Lower lobe of right lung (tissue), 2 donors: Measurements from ENCODE around the gene WDR19. TPM values are rescaled to one million over a fixed set of nuclear protein-coding genes. Genes with fewer than 3 reads are reported as not detected.
"Not testable (repeated sequence)": the region's sequence is repeated elsewhere in the genome, so short reads cannot be mapped to it uniquely, and the experiment has no call there.

Experiments used
- ATAC-seq, 2 donors: fragments of 200-7000 bp; cut with Tn5 transposase; one replicate each; pipeline ENCODE4 v1.9.1; 2020 to 2022; ENCODE audit warnings: mild to moderate bottlenecking in 2 of 2, moderate library complexity in 2 of 2
- DNase-seq: peaks from one replicate; pipeline ENCODE4 v3.0.0-alpha.2; 2020
- H3K27ac ChIP-seq: fragments of 200-600 bp; one replicate; pipeline ENCODE4 v1.8.0; 2022
- H3K27me3 ChIP-seq: fragments of 200-600 bp; one replicate; pipeline ENCODE4 v1.8.0; 2022; ENCODE audit warnings: low read depth
- H3K36me3 ChIP-seq: fragments of 200-600 bp; one replicate; pipeline ENCODE4 v1.8.0; 2022; ENCODE audit warnings: mild to moderate bottlenecking
- H3K4me1 ChIP-seq: fragments of 200-600 bp; one replicate; pipeline ENCODE4 v1.8.0; 2022
- H3K4me3 ChIP-seq: fragments of 200-600 bp; one replicate; pipeline ENCODE4 v1.8.0; 2022; ENCODE audit warnings: mild to moderate bottlenecking
- H3K9me3 ChIP-seq: fragments of 200-600 bp; one replicate; pipeline ENCODE4 v1.8.0; 2022
- intact Hi-C: fragments of 100-400 bp; cut with DNase I; formaldehyde crosslinking; loops from one replicate; pipeline ENCODE4 v1.11.0; 2022
- total RNA-seq: library from RNA; stranded (reverse); fragmentation: NEBNext Ultra II Directional; extraction: Animal tissue kit (Norgen Biotek cat#: 25700); gene quantifications from one replicate; pipeline ENCODE4 v1.2.1, GENCODE V29; 2021
- TF ChIP-seq, protein P1 (sequence below): fragments of 200-600 bp; IDR thresholded peaks from one replicate; pipeline ENCODE4 v1.8.0; 2022; ENCODE audit warnings: antibody characterized with exemption, mild to moderate bottlenecking
- donor health status: DM: no; HTN: yes; CAD: no; lungs with severe emphysema.

Gene WDR19
- total RNA-seq, 1 donor from 2014 or later: 40.1 TPM

DNA sequence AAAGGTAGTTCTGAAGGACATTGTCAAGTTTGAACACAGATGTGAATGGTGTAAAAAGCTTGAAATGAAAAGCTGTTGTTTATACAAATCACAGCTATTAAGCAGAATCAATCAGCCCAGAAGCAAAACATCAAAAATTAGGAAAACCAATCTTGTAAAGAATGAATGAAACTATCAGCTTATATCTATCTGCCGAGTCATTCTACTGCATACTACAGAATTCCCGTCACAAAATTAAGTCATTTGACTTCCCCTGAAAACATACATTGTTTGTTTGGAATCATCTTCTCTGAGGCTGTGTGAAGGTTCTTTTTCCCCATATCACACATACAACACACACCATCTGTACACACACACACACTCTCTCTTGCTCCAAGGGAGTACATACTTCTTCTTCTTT lies 103.5 kb downstream of the WDR19 start:
- DNase-seq (no peak), ATAC-seq (no peak)
- no peak overlapping the region for H3K4me3 ChIP-seq
- no peaks in the 10 kb centered on the region for H3K27me3 ChIP-seq
- TF ChIP-seq, protein P1, sequence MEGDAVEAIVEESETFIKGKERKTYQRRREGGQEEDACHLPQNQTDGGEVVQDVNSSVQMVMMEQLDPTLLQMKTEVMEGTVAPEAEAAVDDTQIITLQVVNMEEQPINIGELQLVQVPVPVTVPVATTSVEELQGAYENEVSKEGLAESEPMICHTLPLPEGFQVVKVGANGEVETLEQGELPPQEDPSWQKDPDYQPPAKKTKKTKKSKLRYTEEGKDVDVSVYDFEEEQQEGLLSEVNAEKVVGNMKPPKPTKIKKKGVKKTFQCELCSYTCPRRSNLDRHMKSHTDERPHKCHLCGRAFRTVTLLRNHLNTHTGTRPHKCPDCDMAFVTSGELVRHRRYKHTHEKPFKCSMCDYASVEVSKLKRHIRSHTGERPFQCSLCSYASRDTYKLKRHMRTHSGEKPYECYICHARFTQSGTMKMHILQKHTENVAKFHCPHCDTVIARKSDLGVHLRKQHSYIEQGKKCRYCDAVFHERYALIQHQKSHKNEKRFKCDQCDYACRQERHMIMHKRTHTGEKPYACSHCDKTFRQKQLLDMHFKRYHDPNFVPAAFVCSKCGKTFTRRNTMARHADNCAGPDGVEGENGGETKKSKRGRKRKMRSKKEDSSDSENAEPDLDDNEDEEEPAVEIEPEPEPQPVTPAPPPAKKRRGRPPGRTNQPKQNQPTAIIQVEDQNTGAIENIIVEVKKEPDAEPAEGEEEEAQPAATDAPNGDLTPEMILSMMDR: no peak
- peaks cover 58% of the 10 kb centered on the region for H3K36me3 ChIP-seq
- no peaks in the 10 kb centered on the region for H3K4me1 ChIP-seq
- no peaks in the 10 kb centered on the region for H3K9me3 ChIP-seq
- no peak overlapping the region for H3K27ac ChIP-seq
- intact Hi-C loops: no loop called here

DNA sequence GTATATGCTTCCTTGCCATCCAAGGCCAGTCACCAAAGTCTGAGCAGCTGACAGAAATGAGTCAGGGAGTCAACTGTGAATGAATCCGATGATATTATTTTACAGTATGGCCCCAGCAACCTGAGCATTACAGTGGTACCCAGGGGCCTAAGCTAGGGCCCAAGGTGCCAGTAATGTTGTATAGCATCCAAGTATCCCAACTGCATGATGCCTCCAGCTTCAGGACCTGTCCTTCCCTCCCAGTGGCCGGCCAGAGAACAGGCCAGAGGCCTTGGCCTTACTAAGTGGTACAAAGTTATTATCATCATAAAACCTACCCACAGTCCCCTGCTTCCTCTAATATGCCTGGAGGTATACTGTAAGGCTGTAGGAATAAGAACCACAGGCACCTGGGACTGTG lies 103.9 kb downstream of the WDR19 start:
- Histone ChIP-seq H3K9me3 (no peaks in the 10 kb centered on the region), H3K4me1 (no peaks in the 10 kb centered on the region), H3K27me3 (no peaks in the 10 kb centered on the region), H3K27ac (no peak overlapping the region), H3K36me3 (peaks cover 62% of the 10 kb centered on the region), H3K4me3 (no peak overlapping the region)
- TF ChIP-seq, protein P1: no peak
- intact Hi-C loops: no loop called here
- DNase-seq (no peak), ATAC-seq (no peak)

DNA sequence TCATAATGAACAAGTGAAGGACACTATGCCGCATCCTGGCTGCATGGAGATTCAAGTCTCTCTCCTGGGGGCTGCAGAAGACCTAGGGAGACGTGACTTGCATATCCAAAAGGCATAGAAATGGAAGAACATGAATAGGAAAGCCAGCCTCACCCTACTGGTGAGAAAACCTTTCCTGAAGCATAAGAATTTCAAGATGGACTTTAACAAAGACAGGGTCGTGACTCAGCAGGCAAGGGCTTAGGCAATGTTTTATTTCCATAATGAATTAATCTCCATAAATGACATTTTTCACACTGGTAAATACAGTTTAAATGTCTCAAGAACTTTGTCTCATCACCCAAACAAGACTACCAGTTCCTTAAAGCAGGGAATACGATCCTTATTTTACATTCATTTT lies 104.9 kb downstream of the WDR19 start:
- TF ChIP-seq, protein P1: no peak
- no peak for DNase-seq
- Histone ChIP-seq H3K27ac (no peak overlapping the region), H3K4me1 (no peaks in the 10 kb centered on the region), H3K36me3 (peaks cover 71% of the 10 kb centered on the region), H3K9me3 (no peaks in the 10 kb centered on the region), H3K4me3 (no peak overlapping the region), H3K27me3 (no peaks in the 10 kb centered on the region)
- ATAC-seq: no peak
- intact Hi-C loops: no loop called here

DNA sequence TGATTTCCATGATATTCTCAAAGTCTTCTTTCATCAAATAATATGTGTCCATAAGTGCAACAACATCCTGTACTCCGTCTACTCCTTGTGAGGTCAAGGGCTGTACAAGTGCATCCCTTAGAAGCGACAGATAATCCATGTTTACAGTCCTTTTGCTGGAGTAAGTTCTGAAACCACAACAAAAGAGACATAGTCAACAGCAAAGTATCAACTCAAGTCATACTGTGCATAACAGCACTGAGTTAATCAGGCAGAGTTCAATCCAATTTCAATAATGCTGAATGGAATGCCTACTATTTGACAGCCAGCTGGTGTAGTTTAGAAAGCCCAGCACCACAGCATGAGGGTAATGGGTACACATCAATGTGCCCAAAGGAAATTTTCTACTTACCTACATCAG lies 109.4 kb downstream of the WDR19 start:
- H3K4me3 ChIP-seq: no peak overlapping the region
- H3K27ac ChIP-seq: no peak overlapping the region
- DNase-seq (no peak), ATAC-seq (no peak)
- peaks cover 92% of the 10 kb centered on the region for H3K36me3 ChIP-seq
- H3K4me1 ChIP-seq: no peaks in the 10 kb centered on the region
- intact Hi-C loops: no loop called here
- TF ChIP-seq, protein P1: no peak
- no peaks in the 10 kb centered on the region for H3K27me3 ChIP-seq
- no peaks in the 10 kb centered on the region for H3K9me3 ChIP-seq

DNA sequence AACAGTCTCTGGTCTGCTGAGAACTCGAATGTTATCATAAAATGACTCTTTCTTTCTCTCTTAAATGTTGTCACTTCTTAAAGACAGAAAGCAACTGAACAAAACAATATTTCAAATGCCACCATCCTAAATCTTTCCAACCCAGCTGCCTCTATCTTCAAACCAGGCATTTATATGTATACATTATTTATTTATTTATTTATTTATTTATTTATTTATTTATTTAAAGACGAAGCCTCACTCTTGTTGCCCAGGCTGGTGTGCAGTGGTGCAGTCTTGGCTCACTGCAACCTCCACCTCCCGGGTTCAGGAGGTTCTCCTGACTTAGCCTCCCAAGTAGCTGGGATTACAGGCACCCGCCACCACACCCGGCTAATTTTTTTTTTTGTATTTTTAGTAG lies 110.1 kb downstream of the WDR19 start:
- DNase-seq, intact Hi-C loops, H3K9me3 ChIP-seq, H3K4me1 ChIP-seq, ATAC-seq, H3K4me3 ChIP-seq, H3K27me3 ChIP-seq, H3K27ac ChIP-seq: not testable (repeated sequence)
- peaks cover 84% of the 10 kb centered on the region for H3K36me3 ChIP-seq

DNA sequence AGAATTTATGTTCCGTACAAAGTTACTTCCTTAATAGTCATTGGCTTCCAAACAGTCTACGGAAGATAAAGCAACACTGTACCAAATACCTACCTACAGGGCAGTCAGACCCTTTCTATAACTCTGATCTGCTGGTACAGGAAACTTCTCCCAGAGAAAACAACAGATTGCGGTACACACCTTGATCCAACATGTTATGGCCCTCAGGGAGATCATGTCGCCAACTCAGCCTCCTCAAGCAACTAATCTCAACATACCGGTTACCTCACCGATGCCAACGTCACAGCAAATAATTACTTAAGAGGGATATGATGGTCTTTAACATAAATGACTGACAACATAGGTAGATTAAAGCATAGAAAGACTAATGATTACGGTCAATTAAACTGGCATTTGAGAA lies 113.5 kb downstream of the WDR19 start:
- ATAC-seq (no peak), DNase-seq (no peak)
- intact Hi-C loops: no loop called here
- peaks cover 82% of the 10 kb centered on the region for H3K36me3 ChIP-seq
- no peaks in the 10 kb centered on the region for H3K27me3 ChIP-seq
- no peak overlapping the region for H3K27ac ChIP-seq
- TF ChIP-seq, protein P1: no peak
- no peak overlapping the region for H3K4me3 ChIP-seq
- H3K4me1 ChIP-seq: no peaks in the 10 kb centered on the region
- no peaks in the 10 kb centered on the region for H3K9me3 ChIP-seq
